Neural cell (in vitro differentiated cells): ENCODE results near the gene MPL.

ENCODE experiments used
- EP300 ChIP-seq: fragments of 450-650 bp; conservative IDR thresholded peaks from 2 replicates; pipeline ENCODE4 v1.6.1; 2014; ENCODE audit warnings: antibody characterized with exemption, mild to moderate bottlenecking, moderate library complexity; ENCODE audit not compliant: poor library complexity, severe bottlenecking
- MXI1 ChIP-seq: fragments of 450-650 bp; conservative IDR thresholded peaks from 2 replicates; pipeline ENCODE4 v1.6.1; 2014; ENCODE audit warnings: antibody characterized with exemption, mild to moderate bottlenecking; ENCODE audit not compliant: poor library complexity, severe bottlenecking
- POLR2AphosphoS5 ChIP-seq: IDR thresholded peaks from 2 replicates; pipeline ENCODE4 v1.6.1; 2012
- TF ChIP-seq, protein P1 (sequence below): fragments of 450-650 bp; IDR thresholded peaks from 2 replicates; pipeline ENCODE4 v1.5.1; 2014; ENCODE audit warnings: antibody characterized with exemption, mild to moderate bottlenecking, moderate library complexity; ENCODE audit not compliant: poor library complexity, severe bottlenecking

DNA sequence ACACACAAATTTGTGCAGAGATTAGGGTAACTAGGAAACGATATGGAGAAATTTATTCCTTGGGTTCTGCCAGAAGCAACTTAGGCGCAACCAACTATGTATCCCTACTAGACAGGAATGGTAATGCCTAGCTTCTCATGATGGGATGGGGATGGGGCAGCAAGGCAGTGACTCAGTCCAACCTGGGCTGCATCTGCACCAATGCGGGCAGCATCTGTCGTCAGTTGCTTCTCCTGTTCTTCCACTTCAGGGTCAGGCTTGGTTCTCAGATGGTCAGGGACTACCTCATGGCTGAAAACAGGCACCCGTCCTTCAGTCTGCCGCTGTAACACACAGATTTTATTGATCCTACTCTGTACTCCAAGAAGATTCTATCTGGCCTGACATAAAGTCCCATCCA is 49.1 kb downstream of the MPL start:
- TF ChIP-seq, protein P1, sequence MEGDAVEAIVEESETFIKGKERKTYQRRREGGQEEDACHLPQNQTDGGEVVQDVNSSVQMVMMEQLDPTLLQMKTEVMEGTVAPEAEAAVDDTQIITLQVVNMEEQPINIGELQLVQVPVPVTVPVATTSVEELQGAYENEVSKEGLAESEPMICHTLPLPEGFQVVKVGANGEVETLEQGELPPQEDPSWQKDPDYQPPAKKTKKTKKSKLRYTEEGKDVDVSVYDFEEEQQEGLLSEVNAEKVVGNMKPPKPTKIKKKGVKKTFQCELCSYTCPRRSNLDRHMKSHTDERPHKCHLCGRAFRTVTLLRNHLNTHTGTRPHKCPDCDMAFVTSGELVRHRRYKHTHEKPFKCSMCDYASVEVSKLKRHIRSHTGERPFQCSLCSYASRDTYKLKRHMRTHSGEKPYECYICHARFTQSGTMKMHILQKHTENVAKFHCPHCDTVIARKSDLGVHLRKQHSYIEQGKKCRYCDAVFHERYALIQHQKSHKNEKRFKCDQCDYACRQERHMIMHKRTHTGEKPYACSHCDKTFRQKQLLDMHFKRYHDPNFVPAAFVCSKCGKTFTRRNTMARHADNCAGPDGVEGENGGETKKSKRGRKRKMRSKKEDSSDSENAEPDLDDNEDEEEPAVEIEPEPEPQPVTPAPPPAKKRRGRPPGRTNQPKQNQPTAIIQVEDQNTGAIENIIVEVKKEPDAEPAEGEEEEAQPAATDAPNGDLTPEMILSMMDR, result no peak
- no peak for TF ChIP-seq POLR2AphosphoS5
- no peak for TF ChIP-seq MXI1
- TF ChIP-seq EP300, result no peak
